ENCODE data around the gene CLPSL2.

CLPSL2 gene

DNA sequence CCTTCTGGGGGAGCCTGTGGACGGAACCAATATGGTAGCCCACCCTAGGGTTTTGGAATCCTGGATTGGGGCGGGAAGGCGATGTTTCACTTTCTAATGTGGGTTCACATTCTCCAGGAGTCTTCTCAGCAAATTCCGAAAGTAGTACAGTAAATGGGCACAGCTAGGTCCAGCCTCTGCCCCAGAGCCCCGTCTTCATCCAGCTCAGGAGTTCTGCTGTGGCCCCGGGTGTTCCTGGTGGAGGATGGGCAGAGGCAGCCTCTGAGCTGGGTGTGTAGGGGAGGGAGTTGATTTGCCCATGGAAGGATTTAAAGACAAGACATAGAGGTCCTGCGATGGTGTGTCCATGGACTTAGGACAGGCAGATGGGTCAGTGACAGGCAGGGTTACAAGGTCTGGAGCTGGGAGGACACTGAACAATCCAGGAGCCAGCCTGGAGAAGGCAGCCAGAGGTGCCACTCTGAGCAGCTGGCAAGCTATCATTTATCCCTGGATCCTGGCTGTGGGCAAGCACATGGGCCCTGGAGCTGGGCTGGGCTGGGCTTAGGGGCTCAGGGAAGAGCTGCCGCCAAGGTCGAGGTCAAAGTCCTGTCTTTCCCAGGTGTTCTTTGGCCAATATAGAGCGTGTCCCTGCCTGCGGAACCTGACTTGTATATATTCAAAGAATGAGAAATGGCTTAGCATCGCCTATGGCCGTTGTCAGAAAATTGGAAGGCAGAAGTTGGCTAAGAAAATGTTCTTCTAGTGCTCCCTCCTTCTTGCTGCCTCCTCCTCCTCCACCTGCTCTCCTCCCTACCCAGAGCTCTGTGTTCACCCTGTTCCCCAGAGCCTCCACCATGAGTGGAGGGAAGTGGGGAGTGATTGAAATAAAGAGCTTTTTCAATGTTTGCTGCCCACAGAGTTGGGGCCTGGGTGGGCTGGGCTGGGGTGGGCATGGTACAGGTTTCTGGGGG is 11.1 kb downstream of the CLPSL2 start:
- Histone ChIP-seq H3K27ac (ENCODE audit: low read length) (no peak overlapping the region), H3K4me3 (ENCODE audit: low read depth in 1 of 2, low read length in 2 of 2) (no peak overlapping the region), H3K36me3 (ENCODE audit: insufficient read depth, low read length) (no peaks in the 10 kb centered on the region), H3K4me2 (ENCODE audit: insufficient read depth, low read length) (no peak overlapping the region), H3K79me2 (ENCODE audit: insufficient read depth, low read length) (no peaks in the 10 kb centered on the region), H4K20me1 (ENCODE audit: insufficient read depth, low read length) (no peaks in the 10 kb centered on the region), H3K27me3 (ENCODE audit: insufficient read depth, low read length, poor library complexity) (peaks cover 9% of the 10 kb centered on the region), H3K9me3 (ENCODE audit: insufficient read depth, low read length, severe bottlenecking) (no peaks in the 10 kb centered on the region), H3K9ac (ENCODE audit: low read depth, low read length) (no peak overlapping the region), H3K4me1 (ENCODE audit: insufficient read depth, low read length) (no peaks in the 10 kb centered on the region), H2AFZ (ENCODE audit: low read depth, low read length) (no peak overlapping the region)
- TF ChIP-seq, protein P1, sequence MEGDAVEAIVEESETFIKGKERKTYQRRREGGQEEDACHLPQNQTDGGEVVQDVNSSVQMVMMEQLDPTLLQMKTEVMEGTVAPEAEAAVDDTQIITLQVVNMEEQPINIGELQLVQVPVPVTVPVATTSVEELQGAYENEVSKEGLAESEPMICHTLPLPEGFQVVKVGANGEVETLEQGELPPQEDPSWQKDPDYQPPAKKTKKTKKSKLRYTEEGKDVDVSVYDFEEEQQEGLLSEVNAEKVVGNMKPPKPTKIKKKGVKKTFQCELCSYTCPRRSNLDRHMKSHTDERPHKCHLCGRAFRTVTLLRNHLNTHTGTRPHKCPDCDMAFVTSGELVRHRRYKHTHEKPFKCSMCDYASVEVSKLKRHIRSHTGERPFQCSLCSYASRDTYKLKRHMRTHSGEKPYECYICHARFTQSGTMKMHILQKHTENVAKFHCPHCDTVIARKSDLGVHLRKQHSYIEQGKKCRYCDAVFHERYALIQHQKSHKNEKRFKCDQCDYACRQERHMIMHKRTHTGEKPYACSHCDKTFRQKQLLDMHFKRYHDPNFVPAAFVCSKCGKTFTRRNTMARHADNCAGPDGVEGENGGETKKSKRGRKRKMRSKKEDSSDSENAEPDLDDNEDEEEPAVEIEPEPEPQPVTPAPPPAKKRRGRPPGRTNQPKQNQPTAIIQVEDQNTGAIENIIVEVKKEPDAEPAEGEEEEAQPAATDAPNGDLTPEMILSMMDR (IDR thresholded peaks at IDR 0.05; ENCODE audit: borderline replicate concordance, extremely low read depth, low read length, poor library complexity, severe bottlenecking): no peak
- no peak for TF ChIP-seq EZH2 (IDR thresholded peaks at IDR 0.05; ENCODE audit: borderline replicate concordance, low read depth, low read length, severe bottlenecking)
- no peak for ATAC-seq (ENCODE audit: insufficient read depth, low read depth)
- no peak for DNase-seq

DNA sequence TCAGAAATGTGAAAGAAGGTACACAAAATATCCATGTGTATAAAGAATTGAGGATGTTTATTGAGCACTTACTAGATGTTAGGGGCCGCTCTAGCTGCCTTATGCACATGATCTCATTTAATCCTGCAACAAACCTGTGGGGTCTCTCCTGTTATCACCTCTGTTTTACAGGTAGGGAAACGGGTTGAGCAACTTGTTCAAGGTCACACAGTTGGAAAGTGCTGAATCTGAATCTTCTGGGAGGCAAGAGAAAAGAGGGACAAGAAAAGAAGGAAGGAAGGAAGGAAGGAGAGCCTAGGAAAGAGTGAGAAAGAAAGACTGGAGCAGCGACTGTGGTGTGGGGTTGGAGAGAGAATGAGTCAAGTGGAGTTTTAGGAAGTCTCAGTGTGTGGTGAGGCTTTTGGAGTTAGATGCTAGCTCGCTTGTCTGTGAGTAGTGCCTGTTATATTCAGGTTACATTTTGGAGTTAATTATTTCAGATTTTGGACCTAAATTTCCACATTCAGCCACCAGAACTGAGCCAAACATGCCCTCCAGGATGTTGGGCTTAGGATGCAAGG is 12.1 kb downstream of the CLPSL2 start:
- H2AFZ ChIP-seq (ENCODE audit: low read depth, low read length): no peak overlapping the region
- H3K4me1 ChIP-seq (ENCODE audit: insufficient read depth, low read length): no peaks in the 10 kb centered on the region
- no peak for ATAC-seq (ENCODE audit: insufficient read depth, low read depth)
- no peaks in the 10 kb centered on the region for H3K79me2 ChIP-seq (ENCODE audit: insufficient read depth, low read length)
- no peaks in the 10 kb centered on the region for H3K36me3 ChIP-seq (ENCODE audit: insufficient read depth, low read length)
- H4K20me1 ChIP-seq (ENCODE audit: insufficient read depth, low read length): no peaks in the 10 kb centered on the region
- H3K27me3 ChIP-seq (ENCODE audit: insufficient read depth, low read length, poor library complexity): peaks cover 12% of the 10 kb centered on the region
- H3K27ac ChIP-seq (ENCODE audit: low read length): no peak overlapping the region
- TF ChIP-seq EZH2 (IDR thresholded peaks at IDR 0.05; ENCODE audit: borderline replicate concordance, low read depth, low read length, severe bottlenecking): no peak
- TF ChIP-seq, protein P1 (IDR thresholded peaks at IDR 0.05; ENCODE audit: borderline replicate concordance, extremely low read depth, low read length, poor library complexity, severe bottlenecking): no peak
- no peaks in the 10 kb centered on the region for H3K9me3 ChIP-seq (ENCODE audit: insufficient read depth, low read length, severe bottlenecking)
- no peak overlapping the region for H3K4me2 ChIP-seq (ENCODE audit: insufficient read depth, low read length)
- no peak overlapping the region for H3K9ac ChIP-seq (ENCODE audit: low read depth, low read length)
- DNase-seq: no peak
- H3K4me3 ChIP-seq (ENCODE audit: low read depth in 1 of 2, low read length in 2 of 2): no peak overlapping the region

DNA sequence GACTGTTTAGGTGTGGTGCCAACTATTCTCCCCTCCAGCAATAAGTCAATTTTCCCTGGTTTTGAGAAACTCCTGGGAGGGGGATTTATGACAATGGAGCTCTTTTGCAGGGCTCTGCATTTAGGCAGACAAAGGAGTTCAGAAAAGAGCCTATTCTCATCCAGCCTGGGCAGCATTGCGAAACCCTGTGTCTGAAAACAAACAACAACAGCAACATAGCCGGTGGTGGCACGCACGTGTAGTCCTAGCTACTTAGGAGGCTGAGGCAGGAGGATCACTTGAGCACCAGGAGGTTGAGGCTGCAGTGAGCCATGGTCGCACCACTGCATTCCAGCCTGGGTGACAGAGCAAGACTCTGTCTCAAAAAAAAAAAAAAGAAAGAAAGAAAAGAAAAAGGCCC is 14.3 kb downstream of the CLPSL2 start:
- Histone ChIP-seq H3K9ac (ENCODE audit: low read depth, low read length) (no peak overlapping the region), H3K9me3 (ENCODE audit: insufficient read depth, low read length, severe bottlenecking) (no peaks in the 10 kb centered on the region)

More for the DNA sequence above, 14.3 kb downstream of the CLPSL2 start:
- H3K79me2 ChIP-seq (ENCODE audit: insufficient read depth, low read length): no peaks in the 10 kb centered on the region
- no peak overlapping the region for H3K4me2 ChIP-seq (ENCODE audit: insufficient read depth, low read length)
- H2AFZ ChIP-seq (ENCODE audit: low read depth, low read length): no peak overlapping the region
- ATAC-seq (ENCODE audit: insufficient read depth, low read depth) (no peak), DNase-seq (no peak)
- no peak overlapping the region for H3K4me3 ChIP-seq (ENCODE audit: low read depth in 1 of 2, low read length in 2 of 2)
- H4K20me1 ChIP-seq (ENCODE audit: insufficient read depth, low read length): peaks cover 6% of the 10 kb centered on the region; the same call in 1 of the 2 replicates
- no peak for TF ChIP-seq EZH2 (IDR thresholded peaks at IDR 0.05; ENCODE audit: borderline replicate concordance, low read depth, low read length, severe bottlenecking)
- TF ChIP-seq, protein P1 (IDR thresholded peaks at IDR 0.05; ENCODE audit: borderline replicate concordance, extremely low read depth, low read length, poor library complexity, severe bottlenecking): no peak
- no peaks in the 10 kb centered on the region for H3K4me1 ChIP-seq (ENCODE audit: insufficient read depth, low read length)
- H3K27ac ChIP-seq (ENCODE audit: low read length): no peak overlapping the region
- no peaks in the 10 kb centered on the region for H3K36me3 ChIP-seq (ENCODE audit: insufficient read depth, low read length)
- peaks cover 18% of the 10 kb centered on the region for H3K27me3 ChIP-seq (ENCODE audit: insufficient read depth, low read length, poor library complexity)

All from DND-41 (cell line).